ENCODE measurements around the gene IPO11. TPM values are rescaled to one million over a fixed set of nuclear protein-coding genes. Genes with fewer than 3 reads are reported as not detected.

Gene IPO11
- total RNA-seq, 1 donor from 2014 or later: 20.2 TPM

GRCh38 chr5:62386824-62387223, 25.7 kb upstream of the IPO11 start:
- Mint-ChIP-seq H3K27ac (ENCODE audit: unreplicated experiment) (no peak overlapping the region), H3K36me3 (ENCODE audit: low read depth) (peaks cover 16% of the 10 kb centered on the region)

GRCh38 chr5:62395210-62395950, 17.2 kb upstream of the IPO11 start:
- DNase-seq (ENCODE audit: low spot score): no peak
- H3K4me1 Mint-ChIP-seq (ENCODE audit: low read depth): no peaks in the 10 kb centered on the region
- H3K4me3 Mint-ChIP-seq (ENCODE audit: unreplicated experiment): no peak overlapping the region
- H3K9me3 Mint-ChIP-seq (ENCODE audit: low read depth): no peaks in the 10 kb centered on the region
- H3K36me3 Mint-ChIP-seq (ENCODE audit: low read depth): peaks cover 19% of the 10 kb centered on the region
- no peaks in the 10 kb centered on the region for H3K27me3 Mint-ChIP-seq (ENCODE audit: low read depth)
- no peak for TF ChIP-seq CTCF (IDR thresholded peaks at IDR 0.05)
- H3K27ac Mint-ChIP-seq (ENCODE audit: unreplicated experiment): no peak overlapping the region

More at GRCh38 chr5:62386824-62387223, 25.7 kb upstream of the IPO11 start:
- H3K9me3 Mint-ChIP-seq (ENCODE audit: low read depth): no peaks in the 10 kb centered on the region
- no peak overlapping the region for H3K4me3 Mint-ChIP-seq (ENCODE audit: unreplicated experiment)
- no peak for TF ChIP-seq CTCF (IDR thresholded peaks at IDR 0.05)
- H3K4me1 Mint-ChIP-seq (ENCODE audit: low read depth): no peaks in the 10 kb centered on the region
- no peaks in the 10 kb centered on the region for H3K27me3 Mint-ChIP-seq (ENCODE audit: low read depth)
- DNase-seq (ENCODE audit: low spot score): no peak

- H3K36me3 Mint-ChIP-seq (ENCODE audit: low read depth): peaks cover 2% of the 10 kb centered on the region
- TF ChIP-seq CTCF (IDR thresholded peaks at IDR 0.05): no peak
- H3K27ac Mint-ChIP-seq (ENCODE audit: unreplicated experiment): peak within 1 kb of the TSS; percentile 97
- peak within 1 kb of the TSS; percentile 82 for H3K4me3 Mint-ChIP-seq (ENCODE audit: unreplicated experiment)
- no peaks in the 10 kb centered on the region for H3K27me3 Mint-ChIP-seq (ENCODE audit: low read depth)
- peak; percentile 98 for DNase-seq (ENCODE audit: low spot score)
- H3K9me3 Mint-ChIP-seq (ENCODE audit: low read depth): no peaks in the 10 kb centered on the region
- H3K4me1 Mint-ChIP-seq (ENCODE audit: low read depth): peaks cover 23% of the 10 kb centered on the region
These were observed 8.9 kb upstream of the IPO11 start, which contains the start of gene DIMT1 for GRCh38 chr5:62403411-62404250. TSS of gene DIMT1 (minus strand) at chr5:62403905. CDS start at chr5:62403772, 133 bp downstream.

- peak overlapping the region; percentile 88 for H3K4me3 Mint-ChIP-seq (ENCODE audit: unreplicated experiment)
- peak overlapping the region; percentile 95 for H3K27ac Mint-ChIP-seq (ENCODE audit: unreplicated experiment)
- no peak for DNase-seq (ENCODE audit: low spot score)
- no peaks in the 10 kb centered on the region for H3K9me3 Mint-ChIP-seq (ENCODE audit: low read depth)
- peaks cover 21% of the 10 kb centered on the region for H3K4me1 Mint-ChIP-seq (ENCODE audit: low read depth)
- no peaks in the 10 kb centered on the region for H3K36me3 Mint-ChIP-seq (ENCODE audit: low read depth)
- no peaks in the 10 kb centered on the region for H3K27me3 Mint-ChIP-seq (ENCODE audit: low read depth)
- TF ChIP-seq CTCF (IDR thresholded peaks at IDR 0.05): no peak
These were observed 1.1 kb downstream of the IPO11 start for GRCh38 chr5:62413711-62414110.

- Mint-ChIP-seq H3K4me3 (ENCODE audit: unreplicated experiment) (no peak overlapping the region), H3K9me3 (ENCODE audit: low read depth) (no peaks in the 10 kb centered on the region), H3K27ac (ENCODE audit: unreplicated experiment) (no peak overlapping the region), H3K4me1 (ENCODE audit: low read depth) (peaks cover 10% of the 10 kb centered on the region), H3K36me3 (ENCODE audit: low read depth) (no peaks in the 10 kb centered on the region), H3K27me3 (ENCODE audit: low read depth) (no peaks in the 10 kb centered on the region)
- no peak for DNase-seq (ENCODE audit: low spot score)
- TF ChIP-seq CTCF (IDR thresholded peaks at IDR 0.05): no peak
These were observed 6.0 kb downstream of the IPO11 start for GRCh38 chr5:62418462-62419076.

All from chondrocyte (in vitro differentiated cells).